NCI-H345 treated with DMSO at 0.1 percent for 48 hours (cell line): ENCODE measurements around the gene ADK.
A peak's percentile ranks its signal among the peaks of the same experiment; 100 is the strongest.

ENCODE experiments used
- DNase-seq: peaks from one replicate; lab custom pipeline; 2025; ENCODE audit not compliant: unreplicated experiment; lab: John Stamatoyannopoulos, UW

The ADK gene

GRCh38 chr10:74704629-74705357 lies 553.8 kb downstream of the ADK start:
- DNase-seq: peak; percentile 37

GRCh38 chr10:74705358-74705980 lies 554.4 kb downstream of the ADK start:
- DNase-seq: peak; percentile 70

GRCh38 chr10:74706966-74707365 lies 555.9 kb downstream of the ADK start:
- DNase-seq: no peak

GRCh38 chr10:74708246-74708645 lies 557.2 kb downstream of the ADK start:
- no peak for DNase-seq

- DNase-seq: no peak
These were observed 567.2 kb downstream of the ADK start for GRCh38 chr10:74718208-74718607.

GRCh38 chr10:74728225-74728624 lies 577.2 kb downstream of the ADK start:
- no peak for DNase-seq

- no peak for DNase-seq
These were observed 579.2 kb downstream of the ADK start for GRCh38 chr10:74730246-74730645.

GRCh38 chr10:74733612-74734011 lies 582.6 kb downstream of the ADK start:
- no peak for DNase-seq

- no peak for DNase-seq
These were observed 585.0 kb downstream of the ADK start for GRCh38 chr10:74736029-74736428.

- no peak for DNase-seq
These were observed 587.0 kb downstream of the ADK start for GRCh38 chr10:74738052-74738451.

GRCh38 chr10:74738542-74738941 lies 587.5 kb downstream of the ADK start:
- no peak for DNase-seq

- no peak for DNase-seq
These were observed 588.1 kb downstream of the ADK start for GRCh38 chr10:74738985-74739567.

- DNase-seq: no peak
These were observed 592.4 kb downstream of the ADK start for GRCh38 chr10:74743401-74743800.

- no peak for DNase-seq
These were observed 594.4 kb downstream of the ADK start for GRCh38 chr10:74745449-74745848.

GRCh38 chr10:74746813-74747212 lies 595.8 kb downstream of the ADK start:
- no peak for DNase-seq

GRCh38 chr10:74748468-74749031 lies 597.5 kb downstream of the ADK start:
- no peak for DNase-seq

- no peak for DNase-seq
These were observed 599.8 kb downstream of the ADK start for GRCh38 chr10:74750848-74751274.

- no peak for DNase-seq
These were observed 601.5 kb downstream of the ADK start for GRCh38 chr10:74752371-74753040.

- no peak for DNase-seq
These were observed 602.6 kb downstream of the ADK start for GRCh38 chr10:74753442-74754211.

- no peak for DNase-seq
These were observed 603.4 kb downstream of the ADK start for GRCh38 chr10:74754381-74754821.

GRCh38 chr10:74755273-74755672 lies 604.3 kb downstream of the ADK start:
- no peak for DNase-seq
